Globus pallidus (tissue), 1 donor: Measurements from ENCODE around the gene TMUB1.

Experiments used
- DNase-seq: peaks from one replicate; pipeline ENCODE4 v3.0.0-alpha.2; 2015; ENCODE audit warnings: low spot score

The TMUB1 gene, protein sequence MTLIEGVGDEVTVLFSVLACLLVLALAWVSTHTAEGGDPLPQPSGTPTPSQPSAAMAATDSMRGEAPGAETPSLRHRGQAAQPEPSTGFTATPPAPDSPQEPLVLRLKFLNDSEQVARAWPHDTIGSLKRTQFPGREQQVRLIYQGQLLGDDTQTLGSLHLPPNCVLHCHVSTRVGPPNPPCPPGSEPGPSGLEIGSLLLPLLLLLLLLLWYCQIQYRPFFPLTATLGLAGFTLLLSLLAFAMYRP

DNA sequence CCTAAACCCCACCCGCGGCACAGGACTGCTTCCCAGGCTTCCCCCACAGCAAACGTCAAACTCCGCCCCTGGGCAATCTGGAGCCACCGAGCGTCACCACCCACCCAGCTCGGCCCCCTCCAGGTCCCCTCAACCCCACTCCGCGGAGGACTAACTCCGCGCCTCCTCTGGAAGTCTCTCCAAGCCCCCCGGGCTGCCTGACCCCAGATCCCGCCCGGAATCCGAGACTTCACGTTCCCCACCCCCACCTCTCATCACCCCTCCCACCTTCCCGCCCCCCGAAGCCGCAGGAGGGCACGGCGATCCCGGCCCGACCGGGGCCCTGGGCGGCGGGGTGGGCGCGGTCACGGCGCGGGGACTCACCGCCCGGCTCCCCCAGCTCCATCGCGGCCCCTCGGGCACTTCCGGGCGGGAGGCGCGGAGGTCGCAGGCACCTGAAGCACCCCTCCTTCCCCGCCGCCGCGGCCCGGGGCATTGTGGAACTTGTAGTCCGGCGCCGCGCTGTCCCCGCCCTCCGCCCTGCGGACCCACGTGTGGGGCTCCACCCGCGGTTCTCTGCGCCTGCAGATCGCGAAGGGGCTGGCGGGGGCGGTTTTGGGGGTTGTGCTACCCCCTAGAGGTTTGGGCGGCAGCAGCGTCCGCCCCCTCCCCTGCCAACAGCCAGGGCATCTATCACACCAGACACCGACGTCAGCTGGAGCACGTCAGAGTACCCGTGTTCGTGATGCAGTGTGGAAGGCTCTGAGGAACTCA, at the start of gene TMUB1:
TSS of gene TMUB1 (minus strand) at position 423 of the 753 bp plus-strand sequence. CDS start 930 bp downstream, outside the sequence.
- DNase-seq, result peak; percentile 65

DNA sequence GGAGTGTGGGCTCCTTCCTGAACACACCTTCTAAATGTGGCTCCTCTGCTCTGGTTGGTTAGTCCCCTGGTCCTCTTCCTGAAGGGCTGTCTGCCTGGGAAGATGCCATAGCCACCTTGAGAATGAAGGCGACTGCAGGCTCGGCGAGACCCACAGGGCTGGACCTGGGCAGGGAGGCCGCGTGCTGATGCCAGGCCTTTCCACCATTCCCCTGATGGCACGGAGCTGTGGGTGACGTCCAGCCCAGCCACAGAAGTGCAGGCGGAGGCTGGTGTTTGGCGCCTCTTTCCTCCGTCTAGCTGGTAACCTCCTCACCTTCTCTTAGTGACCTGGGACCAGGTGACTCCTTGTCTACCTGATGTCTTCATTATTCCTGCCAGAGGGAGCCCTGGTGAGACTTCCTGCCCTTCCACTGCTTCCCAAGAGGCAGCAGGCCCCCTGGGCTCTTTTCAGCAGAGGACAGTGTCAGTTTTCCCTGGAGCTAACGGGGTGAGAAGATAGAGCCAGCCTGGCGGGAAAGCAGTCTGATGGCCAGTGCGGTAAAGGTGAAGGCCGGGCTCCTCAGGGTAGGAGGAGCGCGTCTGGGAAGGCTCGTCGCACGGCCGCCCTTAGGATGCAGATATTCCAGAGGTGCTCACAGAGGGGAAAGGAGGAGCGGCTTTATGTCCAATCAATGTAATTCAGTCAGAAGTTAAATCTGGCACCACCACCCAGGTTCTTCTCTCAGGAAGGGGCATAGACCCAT, 49.3 kb upstream of the TMUB1 start:
- DNase-seq, result no peak

DNA sequence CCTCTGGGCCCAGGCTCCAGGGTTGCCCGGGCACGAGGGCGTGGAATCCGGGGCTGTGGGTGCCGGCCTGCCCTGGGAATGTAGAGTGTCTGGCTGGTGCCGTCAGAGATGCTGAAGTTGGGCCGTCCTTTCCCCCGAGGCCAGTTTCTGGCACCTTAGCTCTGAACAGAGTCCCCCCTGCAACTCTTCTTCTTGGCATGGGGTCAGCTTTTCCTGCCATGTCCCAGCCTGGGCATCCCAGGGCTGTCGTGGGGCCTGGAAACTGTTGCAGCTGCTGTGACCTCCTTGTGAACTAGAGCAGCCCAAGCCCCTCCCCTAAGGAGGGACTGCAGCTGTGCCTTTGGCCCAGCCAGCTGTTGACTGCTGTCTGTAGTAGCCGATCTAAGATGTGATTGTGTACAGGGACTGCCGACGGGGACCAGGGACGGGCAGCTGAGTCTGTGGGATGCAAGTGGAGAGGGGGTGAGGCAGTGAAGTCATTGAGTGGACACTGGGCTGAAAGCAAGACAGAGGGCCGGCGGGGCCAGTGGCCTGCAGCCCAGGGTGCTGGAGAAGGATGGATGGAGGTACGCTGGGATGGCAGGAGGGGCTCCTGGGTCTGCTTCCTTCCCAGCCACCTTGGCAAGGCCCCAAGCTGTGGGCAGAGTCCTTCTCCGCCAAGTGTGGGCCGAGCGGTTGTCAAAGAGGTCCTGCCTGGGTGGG, 48.5 kb upstream of the TMUB1 start:
- peak; percentile 93 for DNase-seq

DNA sequence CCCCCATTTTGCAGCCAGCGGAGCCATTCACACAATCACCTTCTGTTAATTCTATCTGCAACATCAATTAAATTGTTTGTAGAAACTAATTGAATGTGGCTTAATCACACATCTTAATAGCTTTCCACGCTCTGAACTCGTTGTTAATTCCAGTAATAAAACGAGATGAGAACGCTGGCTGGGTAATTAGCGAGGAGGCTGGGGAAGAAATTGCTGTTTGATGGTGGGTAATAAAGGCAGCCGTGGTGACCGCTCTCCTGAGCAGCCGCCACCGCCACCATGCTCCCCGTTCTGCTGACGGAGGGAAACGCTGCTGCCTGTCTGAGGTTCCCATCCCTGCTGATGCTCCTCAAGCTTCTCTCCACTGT, 47.9 kb upstream of the TMUB1 start:
- DNase-seq, result no peak

DNA sequence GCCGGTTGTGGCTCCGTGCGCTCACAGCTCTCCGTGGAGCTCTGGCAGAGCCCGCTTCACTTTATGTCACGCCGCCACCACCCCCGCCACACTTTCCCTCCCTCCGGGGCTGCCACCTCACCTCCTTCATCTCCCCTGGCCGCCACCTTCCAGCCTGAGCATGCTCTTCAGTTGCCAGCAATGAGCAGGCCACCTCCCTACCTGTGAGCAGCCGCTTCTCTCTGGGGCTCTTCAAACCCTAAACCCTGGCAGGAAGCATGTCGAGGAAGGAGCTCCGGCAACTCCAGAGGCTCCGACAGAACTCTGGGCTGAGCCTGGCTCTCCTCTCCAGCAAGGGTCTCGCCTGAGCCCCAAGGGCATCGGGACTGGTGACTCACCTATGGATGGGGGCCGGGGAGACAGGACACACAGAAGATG, 47.5 kb upstream of the TMUB1 start:
- DNase-seq, result no peak

DNA sequence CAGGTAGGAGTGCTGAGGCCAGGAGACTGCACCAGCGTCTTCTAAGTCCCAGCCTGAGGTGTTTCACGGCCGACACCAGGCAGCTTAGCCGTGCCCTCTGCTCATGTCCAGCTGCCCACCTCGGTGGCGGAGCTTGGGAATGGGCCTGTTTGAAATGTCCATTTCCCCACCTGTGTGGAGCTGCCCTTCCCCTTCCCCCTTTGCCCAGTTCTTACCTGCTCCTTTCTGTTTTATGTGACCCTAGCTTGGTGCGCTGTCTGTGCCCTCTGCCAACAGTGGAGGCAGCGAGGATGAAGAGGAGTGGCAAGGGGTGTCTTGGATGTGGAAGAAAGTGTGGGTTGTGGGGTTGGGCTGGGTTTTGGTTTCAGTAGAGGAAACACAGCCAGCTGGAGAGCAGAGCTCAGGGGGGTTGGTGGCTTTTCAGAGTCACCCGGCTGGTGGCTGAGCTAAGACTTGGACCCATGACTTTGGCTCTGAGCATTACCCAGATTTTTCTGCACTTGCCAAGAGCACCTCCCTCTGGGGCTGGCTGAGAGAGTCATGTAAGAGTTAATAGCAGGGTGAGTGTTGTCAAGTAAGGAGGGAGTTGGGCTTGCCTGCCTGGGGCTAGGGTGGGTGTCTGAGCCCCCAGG, 46.8 kb upstream of the TMUB1 start:
- DNase-seq, result no peak

DNA sequence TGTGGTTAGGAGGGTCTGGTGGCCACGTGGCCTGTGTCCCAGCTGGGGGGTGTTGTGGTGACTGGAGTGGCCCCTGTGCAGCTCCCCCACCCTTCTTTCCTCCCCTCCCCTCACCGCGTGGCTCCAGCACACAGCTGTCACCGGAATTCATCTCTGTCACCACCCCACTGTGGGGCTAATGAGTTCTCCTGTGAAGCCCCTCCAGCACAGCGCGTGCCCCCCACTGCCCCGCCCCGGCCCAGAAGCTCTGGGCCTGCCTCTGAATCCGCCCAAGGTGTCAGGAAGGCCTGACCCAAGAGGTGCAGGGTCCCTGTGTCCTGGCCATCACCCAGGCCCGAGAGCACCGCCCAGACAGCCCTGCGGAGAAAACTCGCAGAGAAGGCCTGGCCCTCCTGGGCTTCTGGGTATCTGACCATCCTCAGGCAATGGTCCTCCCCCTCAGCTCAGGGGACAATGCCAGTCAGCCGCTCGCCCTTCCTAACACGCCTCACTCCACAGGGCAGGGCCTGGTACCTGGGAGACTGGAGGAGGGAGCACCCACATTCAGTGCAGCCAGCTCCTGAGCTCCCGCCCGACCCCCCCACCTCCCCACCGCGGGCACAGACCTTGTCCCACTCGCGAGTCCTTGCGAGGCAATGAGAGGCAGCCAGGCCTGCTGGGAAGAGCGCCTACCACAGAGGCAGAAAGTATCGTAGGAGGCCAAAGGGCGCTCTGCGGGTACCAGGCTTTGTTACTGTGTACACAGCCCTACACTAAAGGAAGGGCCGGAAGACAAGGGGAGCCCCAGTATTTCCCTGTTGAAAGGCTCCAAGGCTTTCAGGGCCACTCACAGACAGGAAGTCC, 46.0 kb upstream of the TMUB1 start:
- no peak for DNase-seq

DNA sequence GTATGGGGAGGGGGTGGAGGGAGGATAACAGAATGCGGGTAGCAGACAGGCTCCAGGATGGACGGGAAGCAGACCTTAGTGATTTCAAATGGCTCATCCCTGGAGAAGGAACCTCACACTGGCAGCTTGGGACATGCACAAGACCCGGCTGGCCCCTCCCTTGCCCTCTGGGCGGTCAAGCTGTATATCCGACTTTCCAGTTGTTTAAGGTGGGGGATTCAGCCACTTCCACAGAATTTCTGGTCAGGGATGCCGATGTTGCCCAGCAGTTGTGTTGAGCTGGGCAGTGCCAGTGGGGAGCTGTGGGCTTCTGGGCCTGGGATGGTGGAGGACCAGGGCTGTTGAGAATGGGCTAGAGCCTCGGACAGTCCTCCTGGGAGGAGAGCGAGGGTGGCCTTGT, 45.4 kb upstream of the TMUB1 start:
- DNase-seq, result no peak

DNA sequence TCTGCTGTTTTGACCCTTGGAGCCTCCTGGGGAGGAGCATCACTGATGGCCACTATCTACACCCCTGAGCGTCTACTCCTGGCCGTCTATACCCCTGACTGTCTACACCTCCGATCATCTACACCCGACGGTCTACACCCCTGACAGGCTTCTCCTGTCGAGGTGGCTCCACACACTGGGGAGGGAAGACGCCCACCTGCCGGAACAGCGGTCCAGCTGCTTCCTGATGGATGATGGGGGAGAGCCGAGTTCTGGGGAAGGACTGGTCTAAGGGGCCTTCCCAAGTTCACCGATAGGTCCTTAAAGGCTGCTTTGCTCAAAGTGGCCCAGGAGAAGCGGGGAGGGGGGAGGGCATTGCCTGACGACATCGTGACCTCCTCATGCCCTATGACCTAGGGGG, 44.9 kb upstream of the TMUB1 start:
- no peak for DNase-seq

DNA sequence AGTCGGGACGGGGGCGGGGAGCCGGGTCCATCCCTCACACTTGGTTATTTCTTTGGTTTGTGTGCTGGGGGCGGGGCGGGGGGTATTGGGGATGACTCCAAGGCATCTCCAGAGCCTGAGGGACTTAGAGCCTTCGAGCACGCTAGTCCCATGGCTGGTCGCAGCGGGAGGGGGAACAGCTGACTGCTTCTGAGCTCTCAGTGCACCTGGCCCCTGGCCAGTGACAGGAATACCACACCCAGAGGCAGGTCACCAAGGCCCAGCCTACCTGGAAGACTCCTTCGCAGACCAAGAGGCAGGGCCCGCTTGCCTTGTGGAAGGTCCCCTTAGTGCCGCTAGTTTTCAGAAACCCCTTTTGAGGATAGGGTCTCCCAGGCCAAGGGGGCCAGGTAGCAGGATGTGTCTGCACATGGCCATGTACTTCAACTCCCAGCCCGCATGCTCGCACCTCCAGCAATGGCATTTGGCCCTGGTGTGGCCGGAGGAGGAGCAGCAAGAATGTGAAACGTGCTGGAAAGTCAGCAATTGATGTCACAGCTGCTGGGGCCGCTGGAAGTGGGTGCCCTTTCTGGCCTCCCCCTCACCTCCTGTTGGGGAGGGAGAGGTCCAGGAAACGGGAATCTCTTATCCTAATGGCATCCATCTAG, 43.3 kb upstream of the TMUB1 start:
- no peak for DNase-seq

DNA sequence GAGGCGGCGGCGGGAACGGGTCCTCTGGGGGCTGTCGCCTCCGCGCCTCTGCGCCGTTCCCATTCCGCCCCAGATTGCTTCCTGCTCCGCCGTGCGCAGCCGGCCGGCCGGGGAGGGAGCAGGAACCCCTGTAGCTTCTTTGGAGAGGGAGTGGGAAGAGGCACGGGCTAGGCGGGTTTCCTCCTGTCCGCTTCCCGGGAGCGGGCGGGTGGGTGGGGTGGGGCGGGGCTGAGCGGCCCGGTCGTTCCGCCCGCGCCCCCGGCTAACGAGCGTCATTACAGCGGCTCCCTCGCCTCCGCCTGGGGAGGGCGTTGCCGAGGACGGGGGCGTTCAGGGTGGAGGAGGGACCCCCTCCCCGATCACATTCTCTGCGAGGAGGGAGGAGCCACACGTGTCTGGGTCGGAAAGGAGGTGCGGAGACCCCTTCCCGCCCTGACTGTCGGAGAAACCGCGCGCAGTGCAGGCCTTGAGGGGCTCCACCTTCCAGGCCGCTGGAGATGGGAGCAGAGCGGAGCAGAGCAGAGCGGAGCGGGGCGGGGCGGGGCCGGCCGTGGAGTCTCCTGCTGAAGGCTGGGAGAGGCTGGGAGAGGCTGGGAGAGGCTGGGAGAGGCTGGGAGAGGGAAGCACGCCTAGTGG, 42.7 kb upstream of the TMUB1 start:
- no peak for DNase-seq

DNA sequence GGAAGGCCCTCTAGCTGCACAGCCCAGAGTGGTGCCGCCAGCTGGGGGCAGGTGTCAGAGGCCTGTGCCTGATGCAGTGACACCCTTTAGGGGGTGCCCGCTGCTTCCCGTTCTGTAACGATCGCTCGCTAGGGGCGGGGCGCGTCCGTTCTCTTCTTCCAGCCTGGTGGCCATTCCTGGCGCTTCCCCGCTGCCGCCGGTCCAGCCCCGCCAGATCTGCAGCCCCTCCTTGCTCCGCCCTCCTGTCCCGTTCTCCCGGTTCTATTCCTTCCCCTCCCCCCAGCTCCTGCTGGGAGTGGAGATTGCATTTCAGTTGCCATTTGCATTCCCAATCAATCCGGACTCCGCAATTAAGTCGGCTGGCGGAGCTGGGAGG, 42.2 kb upstream of the TMUB1 start:
- DNase-seq, result no peak

DNA sequence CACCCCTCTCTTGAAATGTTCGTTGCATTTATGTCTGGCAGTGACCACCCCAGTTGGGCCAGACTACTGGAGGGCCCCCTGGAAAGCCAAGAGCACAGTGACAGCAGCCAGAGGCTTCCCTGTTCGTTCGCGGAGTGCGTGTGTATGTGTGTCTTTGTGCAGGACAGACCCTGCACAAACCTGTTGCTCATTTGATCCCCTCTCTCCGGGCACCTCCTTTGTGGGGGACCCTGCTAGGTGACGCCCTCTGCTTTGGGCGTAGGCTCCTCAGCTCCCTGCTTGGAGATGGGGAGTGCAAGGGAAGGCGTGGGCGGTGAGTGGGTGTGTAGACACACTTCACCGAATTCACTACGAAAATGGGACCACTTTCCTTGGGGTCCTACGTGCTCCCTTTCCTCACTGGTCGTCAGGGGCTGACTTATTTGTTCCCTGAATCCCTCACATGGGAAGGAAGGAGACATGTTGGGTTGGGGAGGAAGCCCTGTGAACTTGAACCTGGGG, 41.7 kb upstream of the TMUB1 start:
- no peak for DNase-seq

DNA sequence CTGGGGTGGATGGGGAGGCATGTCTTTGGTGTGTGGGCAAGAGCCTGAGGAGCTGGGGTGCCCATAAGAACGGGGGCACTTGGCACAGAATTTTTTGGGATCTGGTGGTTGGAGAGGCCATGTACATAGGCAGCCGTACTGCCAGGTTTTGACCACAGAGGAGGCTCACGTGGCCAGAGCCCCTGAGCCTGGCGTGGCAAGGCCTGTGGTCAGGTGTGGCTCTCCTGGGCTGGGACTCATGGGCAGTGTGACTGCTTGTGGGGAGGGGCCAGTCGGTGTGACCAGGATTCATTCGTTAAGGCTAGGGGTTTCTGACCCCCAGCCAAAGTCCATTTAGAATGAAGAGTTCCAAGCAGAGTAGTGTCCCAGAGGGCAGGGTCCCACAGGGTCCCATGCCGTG, 41.2 kb upstream of the TMUB1 start:
- no peak for DNase-seq

DNA sequence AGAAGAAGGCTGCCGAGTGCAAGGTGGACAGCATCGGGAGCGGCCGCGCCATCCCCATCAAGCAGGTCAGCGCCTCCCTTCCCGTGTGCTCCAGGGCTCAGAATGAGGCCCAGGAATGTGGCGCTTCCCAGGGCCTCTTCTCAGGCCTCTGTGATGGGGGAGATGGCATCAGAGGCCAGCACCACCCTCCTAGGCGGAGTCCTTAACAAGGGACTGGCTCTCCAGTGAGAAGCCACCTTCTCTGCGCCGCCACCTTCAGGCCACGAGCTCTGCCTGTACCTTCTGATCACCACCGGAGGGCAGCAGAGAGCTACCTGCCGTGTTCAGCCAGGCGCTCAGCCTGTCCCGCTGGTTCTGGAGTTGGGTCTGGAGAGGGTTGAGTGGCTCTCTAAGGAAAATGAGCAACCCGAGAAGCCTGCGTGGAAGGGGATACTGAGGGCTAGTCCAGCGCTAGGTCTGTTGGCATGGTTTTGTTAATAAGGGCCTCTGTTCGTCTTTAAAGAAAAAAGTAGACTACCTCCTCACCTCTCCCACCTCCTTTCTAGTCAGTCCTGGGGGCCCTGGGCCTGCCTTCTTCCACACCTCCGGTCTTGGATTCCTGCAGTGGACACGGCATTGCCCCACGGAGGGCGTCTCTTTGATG, 40.6 kb upstream of the TMUB1 start:
- DNase-seq, result peak; percentile 78

DNA sequence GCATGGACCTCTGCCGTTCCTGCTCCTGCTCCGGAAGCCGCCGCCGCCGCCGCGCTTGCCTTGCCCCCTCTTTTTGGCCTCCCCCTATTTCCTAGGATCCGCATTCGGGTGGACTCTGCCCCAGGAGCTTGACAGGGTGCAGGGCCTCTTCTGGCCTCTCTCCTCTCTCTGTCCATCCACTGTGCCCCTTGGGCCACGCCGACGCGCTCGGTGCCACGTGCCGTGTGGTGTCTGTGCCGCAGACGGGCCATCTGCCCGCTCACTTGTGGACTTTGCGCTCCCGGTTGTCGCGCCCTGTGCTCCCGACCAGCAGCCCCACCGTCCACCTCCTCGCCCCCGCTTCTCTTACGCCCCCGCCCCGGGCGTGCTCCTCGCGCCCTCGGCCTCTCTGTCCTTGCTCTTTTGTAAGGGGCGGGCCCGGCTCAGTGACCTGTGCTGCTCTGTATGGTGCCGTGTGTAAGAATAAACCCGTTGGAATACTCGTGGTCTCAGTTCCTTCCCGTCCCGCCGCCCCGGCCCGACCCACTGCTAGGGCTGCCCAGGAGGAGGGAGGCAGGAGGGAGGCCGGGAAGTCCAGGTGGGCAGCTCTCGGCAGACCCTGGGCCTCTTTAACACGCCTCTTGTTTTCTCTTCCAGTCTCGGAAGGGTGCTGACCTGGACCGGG, 40.0 kb upstream of the TMUB1 start:
- no peak for DNase-seq

DNA sequence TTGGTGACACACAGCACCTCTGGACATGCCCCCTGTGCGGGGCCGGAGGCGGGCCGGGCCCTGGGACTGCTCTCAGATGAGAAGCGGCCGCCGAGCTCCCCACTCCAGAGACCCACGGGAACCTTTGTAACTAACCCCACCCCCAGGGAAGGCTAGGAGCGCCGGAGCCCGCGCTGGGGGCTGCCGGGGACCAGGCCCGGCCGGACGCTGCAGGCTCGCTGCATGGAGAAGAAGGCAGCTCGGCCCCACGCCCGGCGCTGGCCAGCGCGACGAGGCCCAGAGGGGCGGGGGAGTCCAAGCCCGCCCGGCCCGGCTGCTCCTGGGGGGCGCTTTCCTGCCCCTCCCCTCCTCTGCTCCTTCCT, 39.5 kb upstream of the TMUB1 start:
- no peak for DNase-seq

DNA sequence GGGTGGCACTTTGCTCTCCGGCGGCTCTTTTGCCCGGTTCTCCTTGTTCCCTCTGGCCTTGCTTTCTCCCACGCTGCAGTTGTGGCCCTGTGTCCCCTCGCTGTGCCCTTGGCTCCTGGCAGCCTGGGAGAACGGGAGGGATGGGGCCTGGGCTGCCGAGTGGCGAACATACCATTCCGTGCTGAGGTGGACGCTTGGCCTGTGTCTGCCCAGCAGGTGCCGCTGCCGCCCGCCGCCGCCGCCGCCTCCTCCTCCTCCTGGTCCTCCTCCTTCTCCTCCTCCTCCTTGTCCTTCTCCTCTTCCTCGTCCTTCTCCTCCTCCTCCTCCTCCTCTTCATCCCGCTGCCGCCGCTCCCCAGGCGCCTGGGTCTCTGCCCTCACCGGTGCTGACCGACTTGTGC, 39.0 kb upstream of the TMUB1 start:
- DNase-seq, result no peak
